GM21825 (cell line): ENCODE results near the gene ZSWIM1.
"Not testable (repeated sequence)": the region's sequence is repeated elsewhere in the genome, so short reads cannot be mapped to it uniquely, and the experiment has no call there.

Source experiments
- ATAC-seq: cut with Tn5 transposase; IDR thresholded peaks from one replicate; pipeline ENCODE4 v1.9.1; 2021; ENCODE audit warnings: mild to moderate bottlenecking, moderate library complexity; ENCODE audit not compliant: unreplicated experiment

The ZSWIM1 gene

GRCh38 chr20:45887346-45887715 is 6.3 kb downstream of the ZSWIM1 start, which contains the start of gene SPATA25:
TSS of gene SPATA25 (minus strand) at chr20:45887622. CDS start at chr20:45887590, 32 bp downstream.
- no peak for ATAC-seq

- no peak for ATAC-seq
Observed at GRCh38 chr20:45888681-45889080, 7.7 kb downstream of the ZSWIM1 start.

- ATAC-seq: peak; percentile 16
Observed at GRCh38 chr20:45890077-45890984, 9.3 kb downstream of the ZSWIM1 start.

GRCh38 chr20:45890985-45891983 is 10.3 kb downstream of the ZSWIM1 start, which contains the start of the genes CTSA and NEURL2:
TSS of gene CTSA (plus strand) at chr20:45891335. CDS start at chr20:45891569, 234 bp downstream.
TSS of gene NEURL2 (minus strand) at chr20:45891208. CDS start at chr20:45890991, 217 bp downstream.
- ATAC-seq: peak; percentile 59

- ATAC-seq: no peak
Observed at GRCh38 chr20:45892049-45892825, 11.2 kb downstream of the ZSWIM1 start.

GRCh38 chr20:45892828-45893500 is 11.9 kb downstream of the ZSWIM1 start:
- no peak for ATAC-seq

GRCh38 chr20:45893831-45894230 is 12.8 kb downstream of the ZSWIM1 start:
- ATAC-seq: no peak

GRCh38 chr20:45894797-45895196 is 13.8 kb downstream of the ZSWIM1 start:
- ATAC-seq: no peak

GRCh38 chr20:45896641-45897161 is 15.7 kb downstream of the ZSWIM1 start:
- ATAC-seq: no peak

GRCh38 chr20:45897289-45897688 is 16.3 kb downstream of the ZSWIM1 start:
- no peak for ATAC-seq

GRCh38 chr20:45897692-45898091 is 16.7 kb downstream of the ZSWIM1 start:
- no peak for ATAC-seq

- no peak for ATAC-seq
Observed at GRCh38 chr20:45898285-45898684, 17.3 kb downstream of the ZSWIM1 start.

- no peak for ATAC-seq
Observed at GRCh38 chr20:45899046-45899835, 18.2 kb downstream of the ZSWIM1 start.

- not testable (repeated sequence) for ATAC-seq
Observed at GRCh38 chr20:45901332-45901731, 20.3 kb downstream of the ZSWIM1 start.

- ATAC-seq: no peak
Observed at GRCh38 chr20:45902199-45902701, 21.2 kb downstream of the ZSWIM1 start.

GRCh38 chr20:45904583-45905504 is 23.8 kb downstream of the ZSWIM1 start:
- ATAC-seq: no peak

- ATAC-seq: no peak
Observed at GRCh38 chr20:45905505-45906079, 24.6 kb downstream of the ZSWIM1 start.
